Activated naive CD4-positive, alpha-beta T cell treated with anti-CD3 and anti-CD28 coated beads, Interleukin-2, amount 10 ng/mL, durations not matched to agents 7 days and 5 days (primary cell): ENCODE data around the gene ADRA2B.
"Not testable (repeated sequence)": the region's sequence is repeated elsewhere in the genome, so short reads cannot be mapped to it uniquely, and the experiment has no call there.

ENCODE experiments used
- CTCF ChIA-PET: fragments of 350-600 bp; sonication (Branson Sonifier 250); formaldehyde crosslinking; loops from one replicate; lab custom pipeline; 2021; ENCODE audit warnings: antibody characterized with exemption; lab: Charles Lee
- DNase-seq: peaks from one replicate; pipeline ENCODE4 v3.0.0-alpha.2; 2020
- H3K27ac Mint-ChIP-seq: one replicate; pipeline ENCODE4 v1.8.0; 2021; ENCODE audit warnings: mild to moderate bottlenecking, moderate library complexity, mixed read lengths
- H3K27me3 Mint-ChIP-seq: one replicate; pipeline ENCODE4 v1.8.0; 2021; ENCODE audit warnings: mild to moderate bottlenecking, mixed read lengths
- H3K36me3 Mint-ChIP-seq: one replicate; pipeline ENCODE4 v1.8.0; 2021; ENCODE audit warnings: mixed read lengths
- H3K4me1 Mint-ChIP-seq: one replicate; pipeline ENCODE4 v1.8.0; 2021; ENCODE audit warnings: mixed read lengths
- H3K4me3 Mint-ChIP-seq: one replicate; pipeline ENCODE4 v1.8.0; 2021; ENCODE audit warnings: mild to moderate bottlenecking, moderate library complexity, mixed read lengths
- H3K9me3 Mint-ChIP-seq: one replicate; pipeline ENCODE4 v1.8.0; 2021; ENCODE audit warnings: mixed read lengths

ADRA2B gene

GRCh38 chr2:96095116-96095636, 21.2 kb downstream of the ADRA2B start:
- H3K27ac Mint-ChIP-seq = no peak overlapping the region
- no peaks in the 10 kb centered on the region for H3K9me3 Mint-ChIP-seq
- no peak overlapping the region for H3K4me3 Mint-ChIP-seq
- H3K27me3 Mint-ChIP-seq = peaks cover 17% of the 10 kb centered on the region
- H3K36me3 Mint-ChIP-seq = no peaks in the 10 kb centered on the region
- CTCF ChIA-PET = no interaction called here
- no peak for DNase-seq
- H3K4me1 Mint-ChIP-seq = no peaks in the 10 kb centered on the region

DNA sequence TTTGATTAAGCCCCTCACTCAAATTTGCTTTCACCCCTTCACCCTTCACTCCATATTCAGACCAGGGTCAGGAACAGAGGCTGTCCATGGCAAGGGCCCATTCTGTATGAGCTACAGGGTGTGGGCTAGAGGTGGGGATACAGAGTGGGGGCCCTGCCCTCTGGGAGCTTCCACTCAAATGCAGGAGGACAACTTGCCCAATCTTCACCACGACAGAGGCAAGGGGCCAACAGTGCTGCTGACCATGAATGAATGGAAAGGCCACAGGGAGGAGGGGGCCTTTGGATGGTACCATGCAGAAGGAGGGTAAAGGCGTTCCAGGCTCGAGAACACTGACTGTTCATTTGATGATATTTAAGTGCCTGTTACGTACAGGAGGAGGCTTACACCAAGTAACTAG, 22.8 kb downstream of the ADRA2B start:
- CTCF ChIA-PET = no interaction called here
- Mint-ChIP-seq H3K36me3 (no peaks in the 10 kb centered on the region), H3K27ac (no peak overlapping the region), H3K27me3 (peaks cover 15% of the 10 kb centered on the region), H3K9me3 (no peaks in the 10 kb centered on the region), H3K4me1 (no peaks in the 10 kb centered on the region), H3K4me3 (no peak overlapping the region)
- DNase-seq = no peak

- H3K27ac Mint-ChIP-seq = no peak overlapping the region
- no peaks in the 10 kb centered on the region for H3K36me3 Mint-ChIP-seq
- DNase-seq = peak; percentile 16
- H3K4me3 Mint-ChIP-seq = no peak overlapping the region
- H3K9me3 Mint-ChIP-seq = no peaks in the 10 kb centered on the region
- H3K4me1 Mint-ChIP-seq = no peaks in the 10 kb centered on the region
- H3K27me3 Mint-ChIP-seq = peaks cover 14% of the 10 kb centered on the region
- CTCF ChIA-PET = interaction anchor here (0.7 kb wide), 1 partner anchor 24 kb away, joined by 3 read pairs; no protein-coding TSS in a partner anchor
Observed at GRCh38 chr2:96092951-96093350, 23.4 kb downstream of the ADRA2B start.

GRCh38 chr2:96092573-96092877, 23.8 kb downstream of the ADRA2B start:
- H3K9me3 Mint-ChIP-seq = no peaks in the 10 kb centered on the region
- CTCF ChIA-PET = interaction anchor here (0.7 kb wide), 1 partner anchor 24 kb away, joined by 3 read pairs; no protein-coding TSS in a partner anchor
- no peak for DNase-seq
- no peak overlapping the region for H3K27ac Mint-ChIP-seq
- H3K36me3 Mint-ChIP-seq = no peaks in the 10 kb centered on the region
- H3K4me1 Mint-ChIP-seq = no peaks in the 10 kb centered on the region
- H3K4me3 Mint-ChIP-seq = no peak overlapping the region
- peaks cover 14% of the 10 kb centered on the region for H3K27me3 Mint-ChIP-seq

- no peak overlapping the region for H3K27ac Mint-ChIP-seq
- CTCF ChIA-PET = interaction anchor here (1.0 kb wide), 1 partner anchor 69 kb away, joined by 4 read pairs; no protein-coding TSS in a partner anchor
- H3K4me1 Mint-ChIP-seq = no peaks in the 10 kb centered on the region
- no peaks in the 10 kb centered on the region for H3K36me3 Mint-ChIP-seq
- no peaks in the 10 kb centered on the region for H3K9me3 Mint-ChIP-seq
- H3K27me3 Mint-ChIP-seq = peaks cover 14% of the 10 kb centered on the region
- H3K4me3 Mint-ChIP-seq = no peak overlapping the region
- peak; percentile 9 for DNase-seq
Observed at GRCh38 chr2:96091711-96092572, 24.4 kb downstream of the ADRA2B start.

DNA sequence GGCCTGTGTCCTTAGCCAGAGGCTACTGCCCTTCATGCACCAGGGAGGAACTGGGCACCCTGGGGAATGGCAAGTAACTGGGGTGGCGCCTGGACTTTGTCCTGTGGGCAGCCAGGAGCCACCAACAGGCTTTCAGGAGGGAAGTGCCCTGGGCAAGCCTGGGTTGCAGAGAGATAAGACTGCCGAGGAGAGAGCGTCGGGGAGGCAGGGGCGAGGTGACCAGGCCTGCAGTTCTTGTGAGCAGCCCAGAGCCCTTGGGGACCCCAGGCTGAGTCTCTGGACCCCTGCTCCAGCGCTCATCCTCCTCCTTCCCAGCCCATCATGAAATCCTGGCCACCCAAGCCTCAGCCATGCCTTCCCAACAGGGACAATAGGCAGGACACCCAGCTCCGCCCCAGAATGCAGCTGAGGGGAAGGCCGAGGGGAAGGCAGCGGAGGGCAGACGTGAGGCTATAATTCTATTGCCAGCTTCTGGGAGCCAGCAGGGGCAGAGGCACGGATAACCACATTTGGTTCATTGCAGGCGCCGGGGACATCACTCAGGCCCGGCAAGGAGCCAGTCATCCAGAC, 25.1 kb downstream of the ADRA2B start:
- Mint-ChIP-seq H3K4me3 (no peak overlapping the region), H3K27me3 (peaks cover 14% of the 10 kb centered on the region), H3K27ac (no peak overlapping the region), H3K4me1 (no peaks in the 10 kb centered on the region), H3K36me3 (no peaks in the 10 kb centered on the region), H3K9me3 (no peaks in the 10 kb centered on the region)
- CTCF ChIA-PET = interaction anchor here (1.0 kb wide), 1 partner anchor 68 kb away, joined by 4 read pairs; no protein-coding TSS in a partner anchor
- no peak for DNase-seq

DNA sequence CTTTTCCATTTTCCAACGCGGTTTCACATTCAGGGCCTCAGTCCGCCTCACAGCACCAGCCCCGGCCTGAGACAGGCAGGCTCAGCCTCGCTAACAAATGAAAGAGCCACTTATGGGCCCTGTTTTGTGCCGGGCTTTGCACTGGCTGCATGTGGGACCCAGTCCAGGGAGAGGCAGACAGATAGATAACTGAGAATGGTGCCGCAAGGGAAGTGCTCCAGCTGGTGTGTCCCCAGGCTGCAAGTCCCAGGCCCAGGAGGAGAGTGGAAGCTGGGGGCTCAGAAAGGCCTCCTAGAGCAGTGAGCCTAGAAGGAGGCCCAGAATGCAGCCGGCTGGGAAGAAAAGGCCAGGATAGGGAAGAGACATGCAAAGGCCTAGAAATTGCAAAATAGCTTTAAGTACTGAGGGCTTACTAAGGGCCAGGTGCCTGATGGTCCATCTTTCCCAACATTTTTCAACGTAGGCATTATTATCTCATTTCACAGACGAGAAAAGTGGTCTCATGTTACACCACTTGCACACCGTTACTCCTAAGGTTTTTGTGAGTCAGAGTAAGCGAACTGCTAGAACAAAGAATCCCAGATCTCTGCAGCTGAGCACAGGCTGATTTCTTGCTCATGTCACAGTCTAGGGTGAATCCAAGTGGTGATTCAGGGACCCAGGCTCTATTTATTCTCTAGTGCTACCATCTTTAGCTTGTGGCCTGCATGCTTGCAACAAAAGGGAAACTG, 26.0 kb downstream of the ADRA2B start:
- CTCF ChIA-PET = no interaction called here
- Mint-ChIP-seq H3K4me1 (no peaks in the 10 kb centered on the region), H3K27ac (no peak overlapping the region), H3K4me3 (no peak overlapping the region), H3K27me3 (peaks cover 17% of the 10 kb centered on the region), H3K9me3 (no peaks in the 10 kb centered on the region), H3K36me3 (no peaks in the 10 kb centered on the region)
- peak; percentile 11 for DNase-seq

DNA sequence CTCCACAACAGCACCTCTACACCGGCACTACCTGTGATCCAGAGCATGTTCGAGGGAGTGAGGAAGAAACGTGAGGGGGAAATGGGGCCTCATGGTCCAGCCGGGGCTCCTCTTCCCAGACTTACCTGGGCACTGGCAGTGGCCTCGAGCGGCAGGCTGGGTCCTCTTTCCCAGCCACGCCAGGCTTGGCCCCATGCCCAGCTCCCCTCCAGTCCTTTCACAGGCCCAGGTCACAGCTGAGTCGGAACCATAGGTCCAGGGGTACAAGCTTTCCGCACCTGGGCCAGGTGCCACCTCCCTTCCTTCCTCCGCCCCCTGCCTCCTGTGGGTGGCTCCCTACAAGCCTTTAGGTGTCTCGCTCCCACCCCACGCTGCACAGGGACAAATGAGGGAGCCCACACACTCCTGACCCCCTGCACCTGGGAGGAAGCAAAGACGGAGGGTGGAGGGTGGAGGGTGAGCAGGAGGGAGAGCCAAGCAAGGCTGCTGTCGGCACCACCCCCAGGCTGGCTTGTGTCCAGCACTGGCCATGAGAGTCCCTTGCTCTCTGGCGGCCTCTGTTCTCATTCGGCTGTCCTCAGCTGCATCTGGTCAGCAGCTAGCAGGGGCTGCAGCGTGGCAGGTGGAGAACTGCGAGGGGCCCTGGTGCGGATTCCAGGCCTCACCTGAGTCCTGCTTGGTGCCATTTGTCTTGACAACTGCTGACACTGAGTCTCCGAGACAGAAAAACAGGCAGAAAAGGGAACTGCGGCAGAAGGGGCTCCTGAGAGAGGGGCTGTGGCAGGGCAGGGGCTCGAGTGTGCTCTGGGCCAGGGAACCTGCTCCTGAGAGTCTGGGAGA, 26.8 kb downstream of the ADRA2B start:
- Mint-ChIP-seq H3K27ac (no peak overlapping the region), H3K4me3 (no peak overlapping the region)
- CTCF ChIA-PET = no interaction called here

GRCh38 chr2:96088340-96089335, 27.7 kb downstream of the ADRA2B start:
- no peak overlapping the region for H3K27ac Mint-ChIP-seq
- DNase-seq = peak; percentile 13
- no peaks in the 10 kb centered on the region for H3K36me3 Mint-ChIP-seq
- no peaks in the 10 kb centered on the region for H3K4me1 Mint-ChIP-seq
- CTCF ChIA-PET = no interaction called here
- H3K27me3 Mint-ChIP-seq = peaks cover 14% of the 10 kb centered on the region
- H3K9me3 Mint-ChIP-seq = no peaks in the 10 kb centered on the region
- no peak overlapping the region for H3K4me3 Mint-ChIP-seq

More for the DNA sequence above, 26.8 kb downstream of the ADRA2B start:
- H3K9me3 Mint-ChIP-seq = no peaks in the 10 kb centered on the region
- no peaks in the 10 kb centered on the region for H3K4me1 Mint-ChIP-seq
- peaks cover 18% of the 10 kb centered on the region for H3K27me3 Mint-ChIP-seq
- peak; percentile 18 for DNase-seq
- no peaks in the 10 kb centered on the region for H3K36me3 Mint-ChIP-seq

DNA sequence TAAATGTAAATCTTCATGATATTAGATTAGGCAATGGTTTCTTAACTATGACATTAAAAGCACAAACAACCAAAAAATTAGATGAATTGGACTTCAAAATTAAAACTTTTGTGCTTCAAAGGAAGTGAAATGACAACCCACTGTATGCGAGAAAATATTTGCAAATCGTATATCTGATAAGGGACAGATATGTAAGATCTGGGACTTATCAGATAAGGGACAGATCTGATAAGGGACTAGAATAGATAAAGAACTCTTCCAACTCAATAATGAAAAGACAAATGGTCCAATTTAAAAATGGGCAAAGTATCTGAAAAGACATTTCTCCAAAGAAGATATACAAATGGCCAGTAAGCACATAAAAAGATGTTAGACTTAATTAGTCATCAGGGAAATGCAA, 29.2 kb downstream of the ADRA2B start:
- CTCF ChIA-PET = interaction anchor here (1.0 kb wide), 1 partner anchor 23 kb away, joined by 3 read pairs; no protein-coding TSS in a partner anchor
- Mint-ChIP-seq H3K27me3 (peaks cover 14% of the 10 kb centered on the region), H3K36me3 (no peaks in the 10 kb centered on the region), H3K4me3 (no peak overlapping the region), H3K4me1 (no peaks in the 10 kb centered on the region), H3K9me3 (no peaks in the 10 kb centered on the region), H3K27ac (no peak overlapping the region)
- no peak for DNase-seq

DNA sequence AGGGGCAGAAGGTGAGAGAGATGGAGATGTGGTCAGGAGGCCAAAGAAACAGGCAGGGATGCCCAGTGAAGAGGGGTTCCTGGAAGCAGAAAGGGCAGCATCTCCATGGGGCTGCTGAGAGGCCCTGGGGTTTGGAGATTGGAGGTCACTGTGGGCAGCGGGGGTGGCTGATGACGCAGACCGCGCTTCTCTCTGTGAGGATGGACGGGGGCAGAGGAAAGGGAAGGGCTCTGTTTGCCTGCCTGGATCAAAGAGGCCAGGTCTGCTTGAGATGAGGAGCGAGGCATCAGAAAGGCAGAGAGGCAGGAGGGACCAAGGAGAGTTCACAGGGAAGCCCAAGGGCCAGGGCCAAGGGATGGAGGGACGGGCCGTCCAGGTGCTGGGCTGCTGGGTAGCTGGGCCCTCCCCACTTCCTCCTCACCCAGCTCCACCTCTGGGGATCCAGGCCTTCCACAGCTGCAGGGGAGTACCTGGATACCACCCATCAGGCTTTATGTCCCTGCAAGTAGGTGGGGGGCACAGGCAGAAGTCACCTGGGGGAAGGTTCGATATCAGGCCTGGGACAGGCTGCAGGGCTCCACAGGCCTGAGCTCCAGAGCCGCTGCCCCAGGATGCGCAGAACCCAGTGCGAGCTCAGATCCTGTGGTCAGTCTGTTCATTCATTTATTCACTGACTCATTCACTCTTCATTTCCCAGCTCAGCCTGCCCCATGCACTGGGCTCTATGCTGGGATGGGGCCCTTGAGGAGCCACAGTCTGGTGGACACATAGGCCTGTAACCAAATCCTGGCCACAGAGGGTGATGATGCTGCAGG, 30.6 kb downstream of the ADRA2B start:
- Mint-ChIP-seq H3K36me3 (no peaks in the 10 kb centered on the region), H3K9me3 (no peaks in the 10 kb centered on the region), H3K27me3 (peaks cover 16% of the 10 kb centered on the region), H3K4me3 (no peak overlapping the region), H3K4me1 (no peaks in the 10 kb centered on the region), H3K27ac (peak overlapping the region; percentile 68)
- CTCF ChIA-PET = no interaction called here
- peak; percentile 16 for DNase-seq

GRCh38 chr2:96084858-96085518, 31.4 kb downstream of the ADRA2B start:
- CTCF ChIA-PET = not testable (repeated sequence)

More at GRCh38 chr2:96084858-96085518, 31.4 kb downstream of the ADRA2B start:
- H3K4me3 Mint-ChIP-seq, H3K4me1 Mint-ChIP-seq, H3K36me3 Mint-ChIP-seq, H3K27ac Mint-ChIP-seq, DNase-seq, H3K9me3 Mint-ChIP-seq: not testable (repeated sequence)
- peaks cover 16% of the 10 kb centered on the region for H3K27me3 Mint-ChIP-seq
